ENCODE measurements around the gene INSYN1.
"Not testable (repeated sequence)": the region's sequence is repeated elsewhere in the genome, so short reads cannot be mapped to it uniquely, and the experiment has no call there.

INSYN1 gene

GRCh38 chr15:73794443-73795133, 41.4 kb upstream of the INSYN1 start:
- TF ChIP-seq CTCF (IDR thresholded peaks at IDR 0.05; ENCODE audit: control extremely low read depth, extremely low read depth, low read depth, missing control alignments), result no peak
- POLR2A ChIA-PET, result no interaction called here
- CTCF ChIA-PET, result no interaction called here
- DNase-seq (ENCODE audit: extremely low spot score), result no peak

GRCh38 chr15:73792899-73793541, 39.9 kb upstream of the INSYN1 start:
- DNase-seq (ENCODE audit: extremely low spot score); POLR2A ChIA-PET; CTCF ChIA-PET: not testable (repeated sequence)

GRCh38 chr15:73792415-73792814, 39.3 kb upstream of the INSYN1 start:
- ChIA-PET CTCF (no interaction called here), POLR2A (no interaction called here)
- no peak for TF ChIP-seq CTCF (IDR thresholded peaks at IDR 0.05; ENCODE audit: control extremely low read depth, extremely low read depth, low read depth, missing control alignments)
- no peak for DNase-seq (ENCODE audit: extremely low spot score)

DNA sequence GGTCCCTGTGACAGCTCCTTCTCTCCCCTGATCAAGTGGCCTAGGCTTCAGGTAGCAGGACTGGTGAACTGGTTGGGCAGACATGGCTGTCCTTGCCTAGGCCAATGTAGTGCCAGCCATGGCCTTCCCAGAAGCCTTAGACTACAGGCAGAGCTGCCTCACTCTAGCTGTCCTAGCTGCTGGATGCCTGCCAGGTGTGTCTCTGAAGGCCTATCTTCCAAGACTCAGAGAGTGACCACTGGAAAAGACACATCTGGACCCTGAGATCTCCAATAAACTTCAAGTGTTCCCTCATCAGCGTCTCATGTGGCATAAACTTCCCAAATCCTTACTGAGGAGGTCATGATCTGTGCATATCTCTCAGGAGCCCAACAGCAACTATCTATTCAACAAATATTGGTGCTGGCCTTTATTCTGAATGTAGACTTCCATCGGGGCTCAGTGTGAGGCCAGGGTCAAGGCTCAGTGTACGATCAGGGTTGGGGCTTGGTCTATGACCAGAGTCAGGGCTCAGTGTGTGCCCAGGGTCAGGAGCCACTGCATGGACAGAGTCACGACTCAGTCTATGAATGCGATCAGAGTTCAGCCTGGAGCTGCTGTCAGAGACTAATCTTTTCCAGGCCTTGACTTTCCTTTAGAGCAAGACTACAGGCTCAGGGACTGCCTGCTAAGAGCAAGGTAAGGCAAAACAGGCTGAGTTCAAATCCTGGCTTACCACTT, 36.5 kb upstream of the INSYN1 start:
- TF ChIP-seq CTCF (IDR thresholded peaks at IDR 0.05; ENCODE audit: control extremely low read depth, extremely low read depth, low read depth, missing control alignments), result no peak
- DNase-seq (ENCODE audit: extremely low spot score), result no peak
- POLR2A ChIA-PET, result no interaction called here
- CTCF ChIA-PET, result no interaction called here

DNA sequence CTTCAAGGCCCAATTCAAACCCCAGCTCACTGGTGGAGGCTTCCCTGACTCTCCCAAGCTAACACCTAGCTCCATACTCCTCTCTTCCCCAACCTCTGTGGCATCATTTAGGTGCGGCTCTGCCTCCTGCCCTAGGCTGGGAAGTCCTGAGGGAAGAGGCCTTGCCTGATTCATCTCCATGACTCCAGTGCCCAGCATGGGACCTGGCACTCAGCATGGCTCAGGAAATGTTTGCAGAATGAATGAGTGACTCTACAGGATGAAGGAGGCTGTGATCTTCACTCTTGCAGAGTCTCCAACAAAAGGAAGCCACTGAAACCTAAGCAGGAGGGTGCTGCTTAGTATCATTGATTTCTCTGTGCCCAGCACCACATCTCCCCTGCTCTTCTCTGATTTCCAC, 34.5 kb upstream of the INSYN1 start:
- CTCF ChIA-PET, result interaction anchor here (1.0 kb wide), 1 partner anchor 87 kb away, joined by 3 read pairs; no protein-coding TSS in a partner anchor
- TF ChIP-seq CTCF (IDR thresholded peaks at IDR 0.05; ENCODE audit: control extremely low read depth, extremely low read depth, low read depth, missing control alignments), result no peak
- POLR2A ChIA-PET, result no interaction called here
- no peak for DNase-seq (ENCODE audit: extremely low spot score)

- ChIA-PET POLR2A (no interaction called here), CTCF (no interaction called here)
These were observed 33.4 kb upstream of the INSYN1 start for GRCh38 chr15:73786538-73786937.

GRCh38 chr15:73785256-73786014, 32.3 kb upstream of the INSYN1 start:
- POLR2A ChIA-PET; CTCF ChIA-PET; DNase-seq (ENCODE audit: extremely low spot score): not testable (repeated sequence)

More at GRCh38 chr15:73786538-73786937, 33.4 kb upstream of the INSYN1 start:
- no peak for TF ChIP-seq CTCF (IDR thresholded peaks at IDR 0.05; ENCODE audit: control extremely low read depth, extremely low read depth, low read depth, missing control alignments)
- no peak for DNase-seq (ENCODE audit: extremely low spot score)

All from GM10248 (cell line).